T-helper 1 cell (primary cell): ENCODE results near the gene ULK4.
"Not testable (repeated sequence)": the region's sequence is repeated elsewhere in the genome, so short reads cannot be mapped to it uniquely, and the experiment has no call there.

Source experiments
- DNase-seq, 5 donors: peaks; one replicate each; pipeline ENCODE4 v3.0.0-alpha.2; 2012 to 2020

ULK4 gene

DNA sequence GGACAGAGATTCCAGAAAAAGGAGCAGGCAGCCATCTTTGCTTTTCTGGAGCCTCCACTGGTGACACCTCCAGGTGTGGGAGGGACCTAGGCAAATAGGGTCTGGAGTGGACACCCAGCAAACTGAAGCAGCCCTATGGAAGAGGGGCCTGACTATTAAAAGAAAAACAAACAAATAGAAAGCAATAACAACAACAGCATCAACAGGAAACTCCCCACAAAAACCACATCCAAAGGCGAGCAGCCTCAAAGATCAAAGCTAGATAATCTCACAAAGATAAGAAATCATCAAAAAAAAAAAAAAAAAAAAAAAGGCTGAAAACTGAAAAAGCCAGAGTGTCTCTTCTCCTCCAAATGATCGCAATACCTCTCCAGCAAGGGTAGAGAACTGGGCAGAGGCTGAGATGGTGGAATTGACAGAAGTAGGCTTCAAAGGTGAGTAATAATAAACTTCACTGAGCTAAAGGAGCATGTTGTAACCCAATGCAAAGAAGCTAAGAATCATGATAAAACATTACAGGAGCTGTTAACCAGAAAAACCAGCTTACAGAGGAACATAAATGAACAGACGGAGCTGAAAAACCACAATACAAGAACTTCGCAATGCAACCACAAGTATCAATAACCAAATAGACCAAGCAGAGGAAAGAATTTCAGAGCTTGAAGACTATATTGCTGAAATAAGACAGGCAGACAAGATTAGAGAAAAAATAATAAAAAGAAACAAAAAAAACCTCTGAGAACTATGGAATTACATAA lies 537.2 kb downstream of the ULK4 start:
- peak in 1 of 5 donors; percentile 42 for DNase-seq

DNA sequence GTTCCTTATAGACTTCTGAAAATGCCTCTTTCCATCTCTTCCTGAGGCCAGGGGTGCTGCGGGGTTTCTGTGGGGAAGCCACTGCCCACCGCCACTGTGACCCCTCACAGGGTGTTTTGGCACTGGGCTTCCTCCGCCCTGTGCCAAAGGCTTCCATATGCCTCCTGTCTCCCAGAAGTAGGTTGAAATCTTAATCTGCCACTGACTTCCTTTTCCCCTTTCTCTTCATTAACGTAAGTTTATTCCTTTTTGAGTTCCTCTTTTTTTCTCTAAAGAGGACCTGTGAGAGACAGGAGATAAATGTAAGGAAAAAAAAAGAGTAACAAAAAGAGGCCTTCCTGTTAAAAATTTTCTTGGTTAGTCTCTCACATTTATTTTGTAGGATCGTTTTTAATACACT lies 542.1 kb downstream of the ULK4 start:
- DNase-seq = no peak

DNA sequence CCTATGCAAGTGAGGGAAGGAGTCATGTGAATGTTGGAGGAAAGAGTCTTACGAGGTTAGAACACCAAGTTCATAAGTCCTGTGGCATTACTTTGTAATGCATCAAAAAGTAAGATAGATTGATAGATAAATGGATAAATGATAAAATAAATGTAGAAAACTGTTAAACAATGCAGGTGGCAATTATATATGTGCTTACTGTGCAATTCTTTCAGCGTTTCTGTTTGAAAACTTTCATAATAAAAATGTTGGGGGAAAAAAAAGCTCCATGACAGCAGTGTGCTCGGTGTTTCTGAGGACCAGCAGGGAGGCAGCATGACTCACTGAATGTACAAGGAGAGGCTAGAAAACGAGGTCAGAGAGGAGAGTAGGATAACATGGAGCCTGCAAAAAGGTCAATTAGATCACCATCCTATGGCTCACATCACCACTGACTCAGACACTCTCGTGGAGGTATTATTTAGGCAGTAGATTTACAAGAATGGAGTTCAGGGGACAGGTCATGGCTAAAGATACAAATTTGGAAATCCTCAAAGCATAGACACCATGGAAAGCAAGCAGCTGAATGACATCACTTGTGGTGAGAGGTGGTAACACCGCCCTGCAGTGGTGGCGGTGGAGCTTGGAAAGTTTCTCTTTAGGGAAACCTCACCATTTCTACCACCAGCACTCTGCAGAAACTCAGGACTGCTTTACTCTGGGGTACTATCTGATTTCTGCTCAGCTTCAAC lies 542.8 kb downstream of the ULK4 start:
- DNase-seq = peak in 1 of 5 donors; percentile 41

DNA sequence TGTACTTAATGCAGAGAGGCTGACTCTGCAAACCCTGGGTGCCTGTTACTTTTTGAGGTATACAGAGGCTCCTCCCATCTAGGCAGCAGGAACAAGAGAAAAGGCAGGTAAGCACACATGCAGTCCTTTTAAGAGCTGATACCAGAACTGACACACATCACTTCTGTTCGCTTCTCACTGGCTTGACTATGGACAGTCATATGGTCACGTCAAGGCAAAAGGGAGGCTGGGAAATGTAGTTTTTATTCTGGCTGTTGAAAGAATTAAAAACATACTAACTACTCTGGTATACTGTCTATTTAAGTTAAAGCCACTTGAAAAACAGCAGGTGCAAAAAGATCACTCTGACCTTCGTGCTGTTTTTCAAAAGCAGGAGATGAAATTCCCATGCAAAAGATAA lies 544.3 kb downstream of the ULK4 start:
- DNase-seq = no peak

DNA sequence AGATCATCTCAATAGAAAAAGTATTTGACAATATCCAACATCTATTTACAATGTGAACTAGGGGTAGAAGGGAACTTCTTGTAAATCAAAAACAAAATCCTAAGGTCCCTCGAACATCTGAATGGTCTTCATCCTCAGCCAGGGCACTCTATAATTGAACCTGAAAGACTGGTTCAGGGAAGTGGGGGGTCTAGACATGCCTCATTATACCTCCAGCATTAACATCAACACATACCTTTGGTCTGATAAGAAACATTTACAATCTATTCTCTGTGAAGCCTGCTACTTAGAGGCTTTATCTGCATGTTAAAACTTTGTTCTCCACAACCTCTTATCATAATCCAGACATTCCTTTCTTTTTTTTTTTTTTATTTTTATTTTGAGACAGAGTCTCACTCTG lies 550.8 kb downstream of the ULK4 start:
- no peak for DNase-seq

DNA sequence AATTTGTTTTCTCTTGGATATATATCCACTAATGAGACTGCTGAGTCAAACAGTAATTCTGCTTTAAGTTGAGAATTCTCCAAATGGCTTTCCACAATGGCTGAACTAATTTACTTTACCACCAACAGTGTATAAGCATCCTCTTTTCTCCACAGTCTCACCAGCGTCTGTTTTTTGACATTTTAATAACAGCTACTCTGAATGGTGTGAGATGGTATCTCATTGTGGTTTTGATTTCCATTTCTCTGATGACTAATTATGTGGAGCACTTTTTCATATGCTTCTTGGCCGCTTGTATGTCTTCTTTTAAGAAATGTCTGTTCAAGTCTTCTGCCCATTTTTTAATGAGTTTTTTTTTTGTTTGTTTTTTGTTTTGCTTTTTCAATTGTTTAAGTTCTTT lies 556.4 kb downstream of the ULK4 start:
- peak in 1 of 5 donors; percentile 22 for DNase-seq

- no peak for DNase-seq
These were observed 557.3 kb downstream of the ULK4 start for GRCh38 chr3:41404582-41404981.

DNA sequence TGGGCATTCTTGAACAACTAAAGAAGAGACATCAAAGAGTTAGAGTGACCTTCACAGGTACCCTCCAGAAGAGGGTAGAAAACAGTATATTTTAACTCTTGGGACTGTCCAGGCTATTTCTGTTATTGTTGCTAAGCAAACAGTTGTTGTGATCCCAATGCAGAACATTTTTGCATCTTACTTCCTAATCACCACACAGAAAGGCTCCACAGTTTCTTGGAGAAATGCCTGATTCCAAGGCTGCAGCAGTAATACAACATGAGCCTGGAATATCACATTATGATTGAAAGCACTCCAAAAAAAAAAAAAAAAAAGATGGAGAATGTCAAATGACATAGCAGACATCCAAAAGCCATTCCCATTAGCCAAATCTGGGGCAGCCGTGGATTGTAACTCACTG lies 567.0 kb downstream of the ULK4 start:
- no peak for DNase-seq

DNA sequence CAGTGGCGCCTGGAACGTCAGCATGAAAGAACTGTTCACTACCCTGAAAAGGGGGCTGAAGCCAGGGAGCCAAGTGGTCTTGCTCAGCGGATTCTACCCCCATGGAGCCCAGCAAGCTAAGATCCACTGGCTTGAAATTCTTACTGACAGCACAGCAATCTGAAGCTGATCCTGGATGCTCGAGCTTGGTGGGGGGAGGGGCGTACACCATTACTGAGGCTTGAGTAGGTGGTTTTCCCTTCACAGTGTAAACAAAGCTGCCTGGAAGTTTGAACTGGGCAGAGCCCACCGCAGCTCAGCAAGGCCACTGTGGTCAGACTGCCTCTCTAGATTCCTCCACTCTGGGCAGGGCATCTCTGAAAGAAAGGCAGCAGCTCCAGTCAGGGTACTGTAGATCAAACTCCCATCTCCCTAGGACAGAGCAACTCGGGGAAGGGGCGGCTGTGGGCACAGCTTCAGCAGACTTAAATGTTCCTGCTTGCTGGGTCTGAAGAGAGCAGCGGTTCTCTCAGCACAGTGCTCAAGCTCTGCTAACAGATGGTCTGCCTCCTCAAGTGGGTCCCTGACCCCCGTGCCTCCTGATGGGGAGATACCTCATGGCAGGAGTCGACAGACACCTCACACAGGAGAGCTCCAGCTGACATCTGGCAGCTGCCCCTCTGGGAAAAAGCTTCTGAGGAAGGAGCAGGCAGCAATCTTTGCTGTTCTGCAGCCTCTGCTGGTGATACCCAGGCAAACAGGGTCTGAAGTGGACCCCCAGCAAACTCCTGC lies 591.0 kb downstream of the ULK4 start:
- DNase-seq = not testable (repeated sequence)

GRCh38 chr3:41370307-41370706 lies 591.6 kb downstream of the ULK4 start:
- no peak for DNase-seq

- DNase-seq = no peak
These were observed 592.1 kb downstream of the ULK4 start for GRCh38 chr3:41369838-41370237.

GRCh38 chr3:41365973-41366372 lies 595.9 kb downstream of the ULK4 start:
- DNase-seq = no peak

DNA sequence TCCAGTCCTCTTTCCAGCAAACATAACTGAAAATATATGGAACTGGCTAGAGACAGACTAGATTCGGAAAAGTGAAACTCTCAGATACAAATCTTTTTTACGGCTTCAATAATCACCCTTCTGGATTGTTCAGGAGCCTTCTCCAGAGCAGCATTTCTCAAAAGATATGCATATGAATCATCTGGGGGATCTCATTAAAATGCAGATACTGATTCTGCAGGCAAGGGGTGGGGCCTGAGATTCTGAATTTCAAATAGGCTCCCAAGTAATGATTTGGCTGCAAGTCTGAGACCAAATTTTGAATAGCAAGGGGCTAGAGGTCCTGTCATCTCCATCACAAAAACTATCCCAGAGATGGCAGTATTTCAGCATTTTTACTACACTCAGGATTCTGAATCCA lies 597.2 kb downstream of the ULK4 start:
- DNase-seq = no peak

- no peak for DNase-seq
These were observed 597.9 kb downstream of the ULK4 start for GRCh38 chr3:41363830-41364523.

- no peak for DNase-seq
These were observed 599.0 kb downstream of the ULK4 start for GRCh38 chr3:41362638-41363559.

DNA sequence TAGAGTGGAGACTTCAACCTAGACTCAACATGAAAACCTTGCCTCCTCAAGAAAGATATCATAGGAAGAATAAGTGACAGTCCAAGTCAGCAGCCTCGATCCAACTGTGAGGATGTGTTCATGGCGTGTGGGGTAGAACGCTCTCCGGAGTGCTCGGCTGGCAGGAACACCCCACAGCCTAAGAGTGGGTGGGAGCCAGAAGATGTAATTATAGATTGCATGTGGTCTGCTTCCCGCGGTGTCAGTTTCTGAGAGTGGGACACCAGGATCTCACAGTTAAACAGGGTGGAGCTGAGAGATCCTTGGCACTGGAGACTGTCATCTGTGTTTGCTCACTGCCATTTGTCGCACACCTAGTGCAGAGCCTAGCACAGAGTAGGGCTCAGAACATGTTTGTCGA lies 604.6 kb downstream of the ULK4 start:
- no peak for DNase-seq

- no peak for DNase-seq
These were observed 605.1 kb downstream of the ULK4 start for GRCh38 chr3:41356775-41357174.

GRCh38 chr3:41352510-41352909 lies 609.4 kb downstream of the ULK4 start:
- no peak for DNase-seq

- DNase-seq = no peak
These were observed 611.5 kb downstream of the ULK4 start for GRCh38 chr3:41350441-41350840.

DNA sequence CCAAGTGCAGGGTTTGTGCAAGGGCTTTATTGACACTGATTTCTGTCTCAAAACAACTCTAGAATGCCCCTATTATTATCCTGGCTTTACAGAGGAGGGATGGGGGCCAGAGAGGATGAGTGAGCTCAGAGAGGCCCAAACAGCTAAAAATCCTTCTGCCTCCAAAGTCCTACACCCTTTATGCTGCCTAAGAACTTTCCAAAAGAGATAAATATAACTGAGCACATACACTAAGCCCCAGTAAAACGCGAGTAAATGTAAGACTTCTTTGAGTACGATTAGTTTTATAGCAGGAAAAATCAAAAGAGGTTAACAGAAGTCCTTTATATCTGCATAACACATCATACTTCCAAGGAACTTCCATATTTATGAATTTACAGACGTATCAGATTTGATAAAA lies 613.5 kb downstream of the ULK4 start:
- no peak for DNase-seq

DNA sequence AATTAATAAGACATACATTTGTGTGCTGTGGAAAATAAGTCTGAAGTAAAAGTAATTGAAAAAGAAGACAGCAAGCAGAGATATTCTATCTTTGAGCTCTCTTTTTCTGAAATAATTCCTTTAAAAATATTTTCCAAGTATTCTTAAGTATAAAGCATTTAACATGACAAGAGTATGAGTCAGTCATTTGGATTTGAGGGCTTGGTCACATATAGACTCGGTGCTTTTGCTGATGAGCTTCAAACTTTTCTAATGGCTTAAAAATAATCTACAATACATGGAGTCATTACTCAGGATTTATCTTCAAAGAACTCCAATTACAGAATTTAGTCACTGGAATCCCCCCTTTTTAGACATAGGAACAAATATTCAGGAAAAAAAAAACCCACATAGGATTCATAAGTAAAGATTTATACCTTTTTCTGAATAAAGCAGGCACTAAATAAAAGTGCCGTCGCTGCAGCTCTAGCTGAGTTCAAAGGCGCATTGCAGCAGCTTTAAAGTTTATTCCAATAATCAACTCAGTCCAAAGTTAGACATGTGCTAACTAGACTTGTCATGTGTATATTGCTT lies 615.1 kb downstream of the ULK4 start:
- DNase-seq = no peak

DNA sequence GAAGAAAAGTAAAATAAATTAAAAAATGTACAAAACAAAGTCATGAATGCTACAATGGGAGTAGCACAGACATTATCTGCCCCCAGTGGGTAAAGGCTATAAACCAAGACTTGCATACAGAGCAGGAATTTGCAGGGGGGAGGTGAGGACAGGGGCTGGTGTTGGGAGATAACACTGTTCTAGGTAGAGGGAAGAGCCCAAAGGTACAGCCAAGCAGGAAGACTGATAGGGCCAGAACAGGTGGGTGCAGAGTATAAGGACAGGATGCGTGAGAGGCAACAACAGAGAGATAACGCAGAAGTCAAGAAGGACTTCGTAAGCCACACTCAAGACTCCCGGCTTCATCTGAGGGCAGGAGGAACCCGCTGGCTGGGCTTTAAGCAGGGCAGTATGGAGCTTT lies 616.1 kb downstream of the ULK4 start:
- no peak for DNase-seq
